SK-N-SH (cell line): ENCODE data around the gene GALNT8. TPM values are rescaled to one million over a fixed set of nuclear protein-coding genes. Genes with fewer than 3 reads are reported as not detected.

Experiments used
- CTCF ChIA-PET: fragments of 300-600, 350-600 bp; formaldehyde crosslinking; extraction: SDS; loops from one replicate; lab custom pipeline; 2021; lab: Yijun Ruan, JAX
- POLR2A ChIA-PET: fragments of 350-600 bp; sonication (Branson Sonifier 250); formaldehyde crosslinking; extraction: SDS; loops from one replicate; lab custom pipeline; 2020; ENCODE audit warnings: antibody characterized with exemption, inconsistent platforms; lab: Yijun Ruan, JAX
- DNase-seq: peaks from one replicate; pipeline ENCODE4 v3.0.0; 2012
- H2AFZ ChIP-seq: fragments of 200-600 bp; sonication (generic); 2 replicates; pipeline ENCODE4 v1.8.1; 2016; ENCODE audit warnings: antibody characterized with exemption, mild to moderate bottlenecking, low read depth
- H3F3A ChIP-seq: fragments of 200-600 bp; sonication (generic); replicated peaks from 2 replicates; pipeline ENCODE3; 2016; ENCODE audit warnings: antibody characterized with exemption, mild to moderate bottlenecking; ENCODE audit not compliant: insufficient read depth
- H3K27ac ChIP-seq, 2 experiments: fragments of 200-500 bp in 1 of 2; fragments of 200-600 bp in 1 of 2; sonication (Bioruptor generic) in 1 of 2; sonication (generic), shearing (Covaris generic) in 1 of 2; 2 replicates each; pipeline versions ENCODE4 v1.5.1 to v1.6.1; 2014 to 2016; ENCODE audit warnings: low read depth in 2 of 2, inconsistent platforms in 1 of 2, low read length in 1 of 2, mild to moderate bottlenecking in 1 of 2, mixed read lengths in 1 of 2
- H3K27me3 ChIP-seq: fragments of 200-600 bp; sonication (generic), shearing (Covaris generic); 2 replicates; pipeline ENCODE4 v1.6.1; 2016; ENCODE audit warnings: mixed run types; ENCODE audit not compliant: insufficient read depth
- H3K36me3 ChIP-seq, 2 experiments: fragments of 200-500 bp in 1 of 2; fragments of 200-600 bp in 1 of 2; sonication (Bioruptor generic) in 1 of 2; sonication (generic) in 1 of 2; replicated peaks in 1 of 2; 2 replicates each; pipeline versions ENCODE3 to v1.5.1; 2014 to 2016; ENCODE audit warnings: low read length in 1 of 2, mild to moderate bottlenecking in 1 of 2; ENCODE audit not compliant: insufficient read depth in 2 of 2, control insufficient read depth in 1 of 2
- H3K4me1 ChIP-seq, 2 experiments: fragments of 200-500 bp in 1 of 2; fragments of 200-600 bp in 1 of 2; sonication (Bioruptor generic) in 1 of 2; sonication (generic), shearing (Covaris generic) in 1 of 2; 2 replicates each; pipeline versions ENCODE4 v1.5.1 to v1.6.1; 2014 to 2016; ENCODE audit warnings: low read depth in 1 of 2, low read length in 1 of 2, mixed run types in 1 of 2; ENCODE audit not compliant: insufficient read depth in 2 of 2, control insufficient read depth in 1 of 2
- H3K4me2 ChIP-seq: fragments of 200-600 bp; sonication (generic), shearing (Covaris generic); 2 replicates; pipeline ENCODE4 v1.6.1; 2017; ENCODE audit warnings: mixed run types
- H3K4me3 ChIP-seq, 2 experiments: fragments of 200-500 bp in 1 of 2; fragments of 200-600 bp in 1 of 2; sonication (Bioruptor generic) in 1 of 2; sonication (generic), shearing (Covaris generic) in 1 of 2; 2 replicates each; pipeline versions ENCODE4 v1.5.1 to v1.8.1; 2014 to 2016; ENCODE audit warnings: low read depth in 2 of 2, inconsistent platforms in 1 of 2, low read length in 1 of 2, mild to moderate bottlenecking in 1 of 2, mixed read lengths in 1 of 2, moderate library complexity in 1 of 2
- H3K79me2 ChIP-seq: fragments of 200-600 bp; sonication (generic); 2 replicates; pipeline ENCODE4 v1.8.1; 2017; ENCODE audit warnings: mild to moderate bottlenecking; ENCODE audit not compliant: insufficient read depth
- H3K9ac ChIP-seq: fragments of 200-600 bp; sonication (generic); 2 replicates; pipeline ENCODE4 v1.6.1; 2017; ENCODE audit warnings: mixed run types
- H3K9me2 ChIP-seq: fragments of 200-600 bp; sonication (generic); 2 replicates; pipeline ENCODE4 v1.6.1; 2017; ENCODE audit warnings: mixed run types
- H3K9me3 ChIP-seq: fragments of 200-600 bp; sonication (generic); 2 replicates; pipeline ENCODE4 v1.6.1; 2017; ENCODE audit warnings: mixed run types, mild to moderate bottlenecking, moderate library complexity
- H4K20me1 ChIP-seq: fragments of 200-600 bp; sonication (generic); 2 replicates; pipeline ENCODE4 v1.6.1; 2017; ENCODE audit warnings: mild to moderate bottlenecking, mixed run types; ENCODE audit not compliant: insufficient read depth
- CHD2 ChIP-seq: fragments of 150-350 bp; IDR thresholded peaks from 2 replicates; pipeline ENCODE4 v1.6.1; 2018; ENCODE audit warnings: low read length; ENCODE audit not compliant: partially characterized antibody
- EZH2phosphoT487 ChIP-seq: fragments of 200-600 bp; sonication (generic); IDR thresholded peaks from 2 replicates; pipeline ENCODE4 v1.6.1; 2017; ENCODE audit warnings: low read depth, mixed run types, mild to moderate bottlenecking, antibody characterized with exemption, moderate library complexity, borderline replicate concordance
- FOXJ3 ChIP-seq: sonication (generic); formaldehyde crosslinking; IDR thresholded peaks from 2 replicates; pipeline ENCODE4 v1.5.1; 2020; ENCODE audit warnings: mild to moderate bottlenecking, missing genetic modification reagents
- FOXM1 ChIP-seq: IDR thresholded peaks from 2 replicates; pipeline ENCODE4 v1.4.0; 2012; ENCODE audit warnings: low read depth, mild to moderate bottlenecking
- GATA2 ChIP-seq: sonication (generic); formaldehyde crosslinking; IDR thresholded peaks from 2 replicates; pipeline ENCODE4 v1.5.0; 2020; ENCODE audit warnings: mild to moderate bottlenecking, missing genetic modification reagents
- IRF3 ChIP-seq: fragments of 150-350 bp; IDR thresholded peaks from 2 replicates; pipeline ENCODE4 v1.6.1; 2016; ENCODE audit warnings: mild to moderate bottlenecking, low read depth, low read length
- MEF2A ChIP-seq: IDR thresholded peaks from 2 replicates; pipeline ENCODE4 v1.4.0; 2012; ENCODE audit warnings: low read depth, borderline replicate concordance
- NRF1 ChIP-seq: IDR thresholded peaks from 2 replicates; pipeline ENCODE4 v1.6.1; 2012; ENCODE audit warnings: low read depth, mild to moderate bottlenecking, low read length
- TAF1 ChIP-seq: IDR thresholded peaks from 2 replicates; pipeline ENCODE4 v1.6.1; 2012; ENCODE audit warnings: low read depth, mild to moderate bottlenecking, low read length, moderate library complexity, borderline replicate concordance
- USF2 ChIP-seq: fragments of 150-350 bp; IDR thresholded peaks from 2 replicates; pipeline ENCODE4 v1.6.1; 2017; ENCODE audit warnings: antibody characterized with exemption, low read length, low read depth, borderline replicate concordance
- YY1 ChIP-seq: IDR thresholded peaks from 2 replicates; pipeline ENCODE4 v1.4.0; 2012; ENCODE audit warnings: low read depth, mild to moderate bottlenecking
- WGBS: methylation state at CpG from one replicate; pipeline ENCODE4 v1.1.6; 2017; ENCODE audit warnings: low lambda C conversion rate; 5-methylcytosine and 5-hydroxymethylcytosine counted together
- polyA plus RNA-seq, 3 experiments: library from polyadenylated mRNA; depleted of rRNA; stranded (reverse); fragments of >200 nt; gene quantifications; 2 replicates each; pipeline ENCODE4 v1.2.3, GENCODE V29; 2012
- TF ChIP-seq, protein P1 (sequence below): IDR thresholded peaks from 2 replicates; pipeline ENCODE4 v1.4.0; 2012; ENCODE audit warnings: low read depth, borderline replicate concordance

The GALNT8 gene
- polyA plus RNA-seq, 1 of the 3 experiments (the other 2 are of a cell fraction) = not detected

DNA sequence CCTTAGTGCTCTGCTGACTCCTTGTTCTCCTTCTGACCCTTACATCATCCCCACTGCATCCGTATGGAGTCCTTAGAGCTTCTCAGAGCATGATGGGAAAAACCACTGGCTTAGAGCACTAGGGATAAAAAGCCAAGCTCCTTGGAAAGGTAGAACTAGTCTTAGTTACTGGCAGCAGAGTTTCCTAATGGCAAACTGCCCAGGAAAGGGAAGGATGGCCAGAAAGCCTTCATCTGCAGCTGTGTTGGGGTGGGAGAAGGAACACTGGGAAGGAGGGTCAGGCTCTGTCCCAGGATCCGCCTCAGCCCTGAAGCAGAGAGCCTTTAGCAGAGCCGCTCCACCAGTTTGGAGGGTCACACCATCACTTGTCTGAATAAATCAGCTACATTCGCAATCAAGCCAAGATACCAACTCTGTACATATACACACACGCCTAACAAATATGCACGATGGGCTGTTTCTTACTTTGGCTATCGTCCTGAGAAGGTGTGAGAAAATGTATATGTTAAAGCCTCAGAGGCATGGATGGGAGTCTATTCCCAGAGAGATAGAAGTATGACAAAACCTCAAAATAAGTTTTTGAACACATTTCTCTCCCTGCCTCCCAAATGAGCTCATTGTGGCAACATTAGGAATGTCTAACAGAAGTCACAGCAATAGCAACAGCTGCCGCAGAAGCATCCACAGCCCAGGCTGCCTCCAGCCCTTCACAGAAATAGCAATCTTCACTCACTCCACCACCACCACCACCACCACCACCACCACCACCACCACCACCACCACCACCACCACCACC is 18.6 kb upstream of the GALNT8 start (continued):
- no peak for TF ChIP-seq USF2
- no peak for TF ChIP-seq EZH2phosphoT487
- no peak for TF ChIP-seq MEF2A
- no peak for TF ChIP-seq FOXM1
- TF ChIP-seq, all 33 proteins: peak for 0

GRCh38 chr12:4703676-4704075 is 16.5 kb upstream of the GALNT8 start:
- H3K27ac ChIP-seq = no peak overlapping the region
- no peaks in the 10 kb centered on the region for H3K9me2 ChIP-seq
- no peak overlapping the region for H3K4me2 ChIP-seq
- no peaks in the 10 kb centered on the region for H4K20me1 ChIP-seq
- no peaks in the 10 kb centered on the region for H3K4me1 ChIP-seq
- H3F3A ChIP-seq = no peaks in the 10 kb centered on the region
- H3K36me3 ChIP-seq = no peaks in the 10 kb centered on the region
- no peak for TF ChIP-seq TAF1
- TF ChIP-seq IRF3 = no peak
- TF ChIP-seq, protein P1, sequence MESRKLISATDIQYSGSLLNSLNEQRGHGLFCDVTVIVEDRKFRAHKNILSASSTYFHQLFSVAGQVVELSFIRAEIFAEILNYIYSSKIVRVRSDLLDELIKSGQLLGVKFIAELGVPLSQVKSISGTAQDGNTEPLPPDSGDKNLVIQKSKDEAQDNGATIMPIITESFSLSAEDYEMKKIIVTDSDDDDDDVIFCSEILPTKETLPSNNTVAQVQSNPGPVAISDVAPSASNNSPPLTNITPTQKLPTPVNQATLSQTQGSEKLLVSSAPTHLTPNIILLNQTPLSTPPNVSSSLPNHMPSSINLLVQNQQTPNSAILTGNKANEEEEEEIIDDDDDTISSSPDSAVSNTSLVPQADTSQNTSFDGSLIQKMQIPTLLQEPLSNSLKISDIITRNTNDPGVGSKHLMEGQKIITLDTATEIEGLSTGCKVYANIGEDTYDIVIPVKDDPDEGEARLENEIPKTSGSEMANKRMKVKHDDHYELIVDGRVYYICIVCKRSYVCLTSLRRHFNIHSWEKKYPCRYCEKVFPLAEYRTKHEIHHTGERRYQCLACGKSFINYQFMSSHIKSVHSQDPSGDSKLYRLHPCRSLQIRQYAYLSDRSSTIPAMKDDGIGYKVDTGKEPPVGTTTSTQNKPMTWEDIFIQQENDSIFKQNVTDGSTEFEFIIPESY = no peak
- no peak for TF ChIP-seq NRF1
- no peak for TF ChIP-seq YY1
- ChIA-PET POLR2A (no interaction called here), CTCF (no interaction called here)
- 77% methylated on average over 5 of the region's 5 CpGs for WGBS
- H3K9ac ChIP-seq = no peak overlapping the region
- no peaks in the 10 kb centered on the region for H3K79me2 ChIP-seq
- H3K4me3 ChIP-seq = no peak overlapping the region
- H3K27me3 ChIP-seq = no peaks in the 10 kb centered on the region
- H2AFZ ChIP-seq = no peak overlapping the region
- no peak for DNase-seq
- no peaks in the 10 kb centered on the region for H3K9me3 ChIP-seq

GRCh38 chr12:4705824-4706223 is 14.4 kb upstream of the GALNT8 start:
- ChIA-PET POLR2A (no interaction called here), CTCF (interaction anchor here (1.2 kb wide), 1 partner anchor 54 kb away, joined by 3 read pairs; no protein-coding TSS in a partner anchor)

More at GRCh38 chr12:4705824-4706223, 14.4 kb upstream of the GALNT8 start:
- TF ChIP-seq CHD2 (no peak), FOXJ3 (CRISPR knock-in tag) (no peak), GATA2 (CRISPR knock-in tag) (no peak)
- DNase-seq = no peak
- no peak overlapping the region for H3K4me3 ChIP-seq
- no peak overlapping the region for H3K9ac ChIP-seq
- no peak overlapping the region for H3K27ac ChIP-seq
- H3K79me2 ChIP-seq = no peaks in the 10 kb centered on the region
- H3K4me2 ChIP-seq = no peak overlapping the region
- no peak overlapping the region for H2AFZ ChIP-seq
- H3F3A ChIP-seq = no peaks in the 10 kb centered on the region
- no peaks in the 10 kb centered on the region for H3K27me3 ChIP-seq
- H3K4me1 ChIP-seq = no peaks in the 10 kb centered on the region
- no peaks in the 10 kb centered on the region for H4K20me1 ChIP-seq
- H3K9me2 ChIP-seq = no peaks in the 10 kb centered on the region
- no peaks in the 10 kb centered on the region for H3K9me3 ChIP-seq
- no peaks in the 10 kb centered on the region for H3K36me3 ChIP-seq
